ENCODE data around the gene MAGIX.

DNA sequence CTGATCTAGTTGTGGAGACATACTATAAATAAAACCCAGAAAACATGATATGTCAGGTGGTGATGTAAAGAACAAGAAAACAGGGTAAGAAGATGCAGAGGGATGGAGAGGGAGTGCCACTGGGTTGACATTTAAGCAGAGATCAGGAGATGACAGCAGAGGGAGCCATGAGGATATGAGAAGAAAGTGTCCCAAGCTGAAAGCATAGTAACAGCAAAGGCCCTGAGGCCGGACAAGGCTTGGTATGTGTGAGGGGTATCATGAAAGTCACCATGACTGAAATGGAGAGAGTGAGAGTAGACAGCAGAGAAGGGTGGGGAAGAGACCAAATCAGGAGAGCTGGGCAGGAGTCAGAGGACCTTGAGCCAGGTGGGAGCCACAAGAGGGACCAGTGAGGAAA lies 42.5 kb upstream of the MAGIX start:
- TF ChIP-seq, protein P1, sequence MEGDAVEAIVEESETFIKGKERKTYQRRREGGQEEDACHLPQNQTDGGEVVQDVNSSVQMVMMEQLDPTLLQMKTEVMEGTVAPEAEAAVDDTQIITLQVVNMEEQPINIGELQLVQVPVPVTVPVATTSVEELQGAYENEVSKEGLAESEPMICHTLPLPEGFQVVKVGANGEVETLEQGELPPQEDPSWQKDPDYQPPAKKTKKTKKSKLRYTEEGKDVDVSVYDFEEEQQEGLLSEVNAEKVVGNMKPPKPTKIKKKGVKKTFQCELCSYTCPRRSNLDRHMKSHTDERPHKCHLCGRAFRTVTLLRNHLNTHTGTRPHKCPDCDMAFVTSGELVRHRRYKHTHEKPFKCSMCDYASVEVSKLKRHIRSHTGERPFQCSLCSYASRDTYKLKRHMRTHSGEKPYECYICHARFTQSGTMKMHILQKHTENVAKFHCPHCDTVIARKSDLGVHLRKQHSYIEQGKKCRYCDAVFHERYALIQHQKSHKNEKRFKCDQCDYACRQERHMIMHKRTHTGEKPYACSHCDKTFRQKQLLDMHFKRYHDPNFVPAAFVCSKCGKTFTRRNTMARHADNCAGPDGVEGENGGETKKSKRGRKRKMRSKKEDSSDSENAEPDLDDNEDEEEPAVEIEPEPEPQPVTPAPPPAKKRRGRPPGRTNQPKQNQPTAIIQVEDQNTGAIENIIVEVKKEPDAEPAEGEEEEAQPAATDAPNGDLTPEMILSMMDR (IDR thresholded peaks at IDR 0.05) = no peak
- no peak for TF ChIP-seq POLR2AphosphoS5 (IDR thresholded peaks at IDR 0.05)

Data from gastroesophageal sphincter (tissue), 3 donors.